Heart left ventricle (tissue), 13 donors: ENCODE measurements around the gene CACNA1C.

Experiments used
- CTCF ChIP-seq, 12 donors: fragments of 200-600 bp; sonication (generic) in 4 of 12; IDR thresholded peaks; one replicate each; pipeline versions ENCODE4 v1.5.0 to v1.8.0; 2018 to 2022; ENCODE audit warnings: antibody characterized with exemption in 12 of 12, mild to moderate bottlenecking in 5 of 12
- POLR2A ChIP-seq, 2 donors: fragments of 450-650 bp; IDR thresholded peaks; one replicate each; pipeline ENCODE4 v1.6.1; 2017; ENCODE audit warnings: antibody characterized with exemption in 2 of 2, mild to moderate bottlenecking in 2 of 2, moderate library complexity in 2 of 2
- donor health status: ischemic (EF 13 %, LVEDD 7.1; RV severe dilation, severe dysfunction).
- donor health status: DM: no; HTN: yes; CAD: no.
- donor health status: DM: no; HTN: no; CAD: no.
- donor health status: ischemic (EF 25% LVEDD 6.9; RV normal size, moderate dysfunction).
- donor health status: ischemic (EF 25% LVEDD 5.7; RV mildly dilated, moderate dysfunction).
- donor health status: ischemic (EF 35%, LVEDD 5.7; RV mildly dilated, moderate dysfunction).
- donor health status: nonischemic (EF 11% LVEDD 7.7; RV severe dilation, severe dysfunction).
- donor health status: DM: yes; HTN: yes; CAD: no.
- donor health status: PGD.
- donor health status: ischemic (EF 29% LVEDD 5.4; RV normal size, mild dysfunction).
- donor health status: nonischemic (EF 23%, LVEDD 6.1; RV moderate dilation, normal function).

GRCh38 chr12:2435511-2435910 is 382.7 kb downstream of the CACNA1C start:
- no peak for TF ChIP-seq CTCF (IDR thresholded peaks at IDR 0.05)
- TF ChIP-seq POLR2A (IDR thresholded peaks at IDR 0.05) = no peak
